NT2/D1 (cell line): Measurements from ENCODE around the gene HOMER2.

Experiments
- SUZ12 ChIP-seq: IDR thresholded peaks from 2 replicates; pipeline ENCODE4 v1.6.1; 2011; ENCODE audit not compliant: insufficient read length, insufficient read depth; ENCODE audit errors: extremely low read depth
- YY1 ChIP-seq: IDR thresholded peaks from 2 replicates; pipeline ENCODE4 v1.6.1; 2011; ENCODE audit not compliant: insufficient read length, insufficient read depth
- ZNF274 ChIP-seq: IDR thresholded peaks from 2 replicates; pipeline ENCODE4 v1.6.1; 2011; ENCODE audit warnings: mild to moderate bottlenecking, low read depth, low read length

- TF ChIP-seq YY1 (no peak), SUZ12 (no peak), ZNF274 (no peak)
Measured at GRCh38 chr15:82848241-82848993, 104.1 kb downstream of the HOMER2 start.
